Stimulated activated CD4-positive, alpha-beta T cell treated with anti-CD3 and anti-CD28 coated beads, Interleukin-1b, Interleukin-23, amount 100 ng/mL, for 24 hours (primary cell): ENCODE measurements around the gene C6orf47.

ENCODE experiments used
- DNase-seq, 4 experiments: peaks; one replicate each; pipeline ENCODE4 v3.0.0-alpha.2; 2020; ENCODE audit warnings: low read depth in 4 of 4, low spot score in 1 of 4

C6orf47 gene

GRCh38 chr6:31661262-31662123, 915 bp upstream of the C6orf47 start:
- DNase-seq: no peak

DNA sequence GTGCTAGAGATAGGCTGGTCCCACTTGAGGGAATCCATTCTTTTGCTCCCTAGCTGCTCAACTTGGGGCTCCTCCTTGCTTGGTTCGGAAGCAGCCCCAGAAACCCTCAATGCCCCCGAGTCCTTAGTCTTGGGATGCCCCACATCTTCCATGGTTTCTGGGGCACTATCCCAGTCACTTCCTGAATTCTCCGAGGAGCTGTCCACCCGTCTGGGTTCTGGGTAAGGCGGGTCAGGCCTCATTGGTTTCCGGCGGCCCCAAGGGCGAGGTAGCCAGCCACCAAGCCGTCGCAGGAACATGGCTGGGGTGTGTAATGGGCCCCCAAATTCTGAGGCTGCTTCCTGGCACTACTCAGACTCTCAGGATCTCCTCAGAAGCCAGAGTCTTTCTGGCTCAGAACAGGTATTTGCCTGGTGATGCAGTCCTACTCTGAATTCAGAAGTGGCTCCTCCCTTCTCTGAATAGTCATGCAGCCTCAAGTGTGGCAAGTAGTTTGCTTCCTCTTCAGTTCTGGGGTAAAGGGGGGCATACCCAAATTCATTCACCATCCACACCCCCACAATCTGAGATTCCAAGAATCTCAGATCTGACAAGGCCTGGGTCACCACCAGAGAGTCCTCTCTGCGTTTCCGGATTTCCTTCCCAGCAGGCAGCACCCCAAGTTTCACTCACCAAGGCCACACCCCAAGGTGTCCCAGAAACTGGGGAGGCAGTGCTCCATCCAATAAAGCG, 763 bp downstream of the C6orf47 start:
- DNase-seq: no peak

DNA sequence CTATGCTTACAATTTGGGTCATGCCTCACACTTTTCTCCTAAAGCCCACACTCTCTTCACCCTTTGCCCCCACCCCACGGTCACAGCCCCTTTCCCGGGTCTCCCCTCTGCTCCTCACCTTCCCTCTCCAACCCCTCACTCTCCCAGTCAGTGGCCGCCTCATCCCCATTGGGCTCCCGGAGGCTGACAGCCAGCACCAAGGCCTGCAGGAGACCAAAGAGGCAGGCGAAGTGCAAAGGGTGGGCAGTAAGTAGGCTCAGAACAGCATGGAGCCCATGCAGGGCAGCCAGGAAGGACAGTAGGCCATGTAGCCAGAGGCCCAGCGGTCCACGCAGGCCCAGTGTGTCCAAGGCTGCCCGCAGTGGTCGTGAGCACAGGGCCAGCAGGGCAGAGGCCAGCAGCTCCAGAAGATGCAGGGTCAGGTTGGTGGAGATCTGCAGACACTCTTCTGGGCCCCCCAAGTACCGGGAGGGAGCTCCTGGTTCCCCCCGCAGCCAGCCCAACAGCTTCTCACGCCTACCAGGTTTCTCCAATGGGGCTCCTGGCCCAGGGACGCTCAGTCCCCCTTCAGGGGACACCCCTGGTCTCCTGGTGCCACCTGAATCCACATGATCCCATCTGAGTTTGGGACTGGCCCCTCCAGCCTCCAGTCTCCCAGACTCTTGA, 1.5 kb downstream of the C6orf47 start:
- no peak for DNase-seq

- DNase-seq: no peak
Measured at GRCh38 chr6:31658158-31658688, 2.4 kb downstream of the C6orf47 start.

DNA sequence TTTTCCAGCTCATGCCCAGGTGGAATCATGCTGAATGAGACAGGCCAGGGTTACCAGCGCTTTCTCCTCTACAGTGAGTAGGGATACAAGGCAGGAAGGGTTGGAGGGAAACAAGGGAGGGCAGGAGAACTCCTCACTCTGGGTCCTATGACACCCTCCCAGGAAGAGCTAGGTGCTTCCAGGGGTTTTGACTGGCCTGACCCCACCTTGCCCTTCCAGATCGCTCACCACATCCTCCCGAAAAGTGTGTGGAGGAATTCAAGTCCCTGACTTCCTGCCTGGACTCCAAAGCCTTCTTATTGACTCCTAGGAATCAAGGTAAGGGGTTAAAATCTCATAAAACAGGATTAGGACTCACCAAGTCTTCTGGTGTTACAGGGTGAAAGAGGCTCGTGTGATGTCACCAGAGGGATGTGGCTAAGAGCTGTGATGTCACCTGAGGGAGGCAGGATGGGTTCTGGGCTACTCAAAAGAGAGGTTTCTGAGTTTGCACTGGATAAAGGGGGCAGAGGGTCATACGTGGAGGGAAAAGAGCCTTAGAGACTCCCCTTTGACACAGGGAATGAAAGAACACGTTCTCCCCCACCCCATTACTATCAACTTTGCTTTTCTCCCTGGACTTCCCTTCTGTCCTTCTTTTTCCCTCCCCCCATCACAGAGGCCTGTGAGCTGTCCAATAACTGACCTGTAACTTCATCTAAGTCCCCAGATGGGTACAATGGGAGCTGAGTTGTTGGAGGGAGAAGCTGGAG, 3.0 kb downstream of the C6orf47 start:
- no peak for DNase-seq

GRCh38 chr6:31655349-31656237, 5.0 kb downstream of the C6orf47 start, which contains the start of gene APOM:
TSS of gene APOM (plus strand) at chr6:31655894. CDS start at chr6:31655967, 73 bp downstream.
- no peak for DNase-seq

- no peak for DNase-seq
Measured at GRCh38 chr6:31654574-31655348, 5.8 kb downstream of the C6orf47 start.

DNA sequence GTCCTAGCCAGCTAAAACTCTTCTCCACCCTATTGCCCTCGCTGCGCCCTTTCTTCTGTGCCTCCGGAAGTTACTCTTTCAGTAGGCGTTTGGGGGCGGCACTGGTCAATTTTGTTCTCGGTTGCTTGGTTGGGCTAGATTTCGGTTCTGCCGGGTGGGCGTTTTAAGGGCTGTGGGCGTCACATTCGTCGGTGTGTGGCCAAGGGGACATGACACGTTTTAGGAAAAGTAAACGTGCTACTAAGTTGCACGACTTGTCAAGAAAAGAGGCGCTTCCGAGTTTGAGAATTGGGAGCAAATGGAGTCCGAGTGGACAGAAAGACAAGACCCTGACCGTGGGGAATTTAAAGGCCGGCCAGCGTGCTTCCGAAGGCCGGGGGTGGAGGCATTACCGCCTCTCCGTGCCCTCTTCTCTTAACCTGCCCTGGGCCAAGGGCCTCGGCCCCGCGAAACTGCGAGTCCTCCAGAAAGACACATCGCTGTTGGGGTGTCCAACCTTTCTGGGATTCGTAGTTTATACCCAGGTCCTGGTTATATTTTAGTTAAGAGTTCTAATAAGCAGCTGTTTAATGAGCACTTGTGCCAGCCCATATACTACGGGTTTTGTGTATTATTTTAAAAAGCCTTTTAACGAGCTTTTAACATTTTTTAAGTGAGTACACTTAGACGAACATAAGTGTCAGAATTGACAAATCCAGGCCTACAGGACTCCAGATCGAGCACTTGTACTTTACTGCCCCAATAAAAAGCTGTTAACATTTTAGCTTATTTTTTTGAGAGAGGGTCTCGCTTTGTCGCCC, 7.5 kb downstream of the C6orf47 start:
- peak in 2 of 4 experiments; percentile 72 to 84 for DNase-seq

GRCh38 chr6:31651602-31652191, 8.9 kb downstream of the C6orf47 start:
- DNase-seq: peak in 1 of 4 experiments; percentile 21

DNA sequence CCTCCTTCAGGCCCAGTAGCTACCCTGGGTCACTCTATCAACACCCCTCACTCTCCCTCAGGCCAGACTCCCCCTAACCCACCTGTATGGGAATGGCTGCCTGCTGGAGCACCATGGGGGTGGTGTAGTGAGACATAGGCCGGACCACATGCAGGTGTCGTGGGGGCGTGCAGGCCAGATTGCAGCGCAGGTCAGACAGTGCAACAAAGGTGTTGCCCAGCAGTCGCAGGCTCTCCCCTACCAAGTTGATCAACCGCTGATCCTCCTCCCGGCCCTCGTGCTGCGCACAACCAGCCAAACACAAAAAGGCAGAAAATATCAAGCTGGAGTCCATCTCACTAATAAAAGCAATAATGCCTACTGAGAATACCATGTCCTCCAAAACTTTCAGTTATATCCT, 15.3 kb downstream of the C6orf47 start:
- DNase-seq: no peak

- no peak for DNase-seq
Measured at GRCh38 chr6:31643818-31644454, 16.6 kb downstream of the C6orf47 start.

DNA sequence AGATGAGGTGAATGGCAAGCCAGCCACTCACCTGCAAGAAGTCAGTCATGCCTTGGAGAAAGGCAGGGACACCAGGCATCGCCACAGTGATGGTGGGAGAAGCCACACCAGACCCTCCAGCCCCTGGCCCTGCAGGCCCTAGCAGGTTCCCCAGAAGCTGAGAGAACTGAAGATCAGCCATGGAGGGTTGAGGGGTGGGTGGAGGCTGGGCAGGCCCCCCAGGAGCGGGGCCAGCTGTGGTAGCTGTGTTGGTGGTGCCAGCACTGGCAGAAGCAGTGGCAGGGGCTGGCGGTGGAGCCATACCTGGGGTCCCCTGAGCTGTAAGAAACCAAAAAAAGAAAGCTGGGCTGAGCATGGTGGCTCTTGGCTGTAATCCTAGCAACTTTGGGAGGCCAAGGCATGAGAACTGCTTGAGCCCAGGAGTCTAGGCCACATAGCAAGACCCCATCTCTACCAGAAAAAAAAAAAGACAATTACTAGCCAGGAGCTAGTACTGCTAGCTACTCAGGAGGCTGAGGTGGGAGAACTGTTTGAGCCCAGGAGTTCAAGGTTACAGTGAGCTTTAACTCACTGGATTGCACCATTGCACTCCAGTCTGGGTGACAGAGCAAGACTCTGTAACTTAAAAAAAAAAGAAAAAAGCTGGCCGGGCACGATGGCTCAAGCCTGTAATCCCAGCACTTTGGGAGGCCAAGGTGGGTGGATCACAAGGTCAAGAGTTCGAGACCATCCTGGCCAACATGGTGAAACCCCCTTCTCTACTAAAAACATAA, 17.6 kb downstream of the C6orf47 start:
- DNase-seq: no peak

- DNase-seq: no peak
Measured at GRCh38 chr6:31641370-31641769, 19.2 kb downstream of the C6orf47 start.

GRCh38 chr6:31640612-31641011, 20.0 kb downstream of the C6orf47 start:
- DNase-seq: no peak

DNA sequence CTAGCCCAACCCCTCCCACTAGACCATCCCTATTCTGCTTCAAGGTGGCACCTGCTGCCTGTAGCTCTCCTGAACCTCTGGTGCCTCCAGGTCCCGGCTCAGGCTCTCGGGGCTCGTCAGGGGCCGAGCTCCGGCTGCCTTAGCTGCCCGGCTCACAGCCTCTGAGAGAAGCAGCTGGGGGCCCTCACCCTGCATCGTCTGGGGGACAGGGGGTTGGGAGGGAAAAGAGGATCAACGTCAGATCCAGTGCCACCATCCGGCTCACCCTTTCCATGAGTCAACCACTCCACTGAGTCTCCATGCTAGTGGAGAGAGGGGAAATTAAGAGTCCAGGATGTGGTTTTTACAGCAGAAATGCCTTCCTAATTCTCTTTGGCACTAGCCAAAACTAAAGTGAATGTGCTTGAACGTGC, 21.1 kb downstream of the C6orf47 start:
- DNase-seq: peak in 1 of 4 experiments; percentile 27

GRCh38 chr6:31639043-31639442, 21.5 kb downstream of the C6orf47 start:
- DNase-seq: no peak
